Airway epithelial cell (primary cell): ENCODE measurements around the gene FAHD2A. TPM values are rescaled to one million over a fixed set of nuclear protein-coding genes. Genes with fewer than 3 reads are reported as not detected.

ENCODE experiments used
- total RNA-seq: library from RNA; depleted of rRNA; stranded (reverse); fragments of >200 nt; gene quantifications from 2 replicates; pipeline ENCODE4 v1.2.3, GENCODE V29; 2015

FAHD2A gene
- 18.8 and 20.9 TPM in 2 replicates for total RNA-seq

GRCh38 chr2:95402370-95403203, at the start of gene FAHD2A:
TSS of gene FAHD2A (plus strand) at chr2:95402708. CDS start at chr2:95405559, 2,851 bp downstream.

Other genes with a start within 250 kb of the FAHD2A start
- gene ZNF514, start 242.9 kb upstream of the FAHD2A start, total RNA-seq: 4.8 and 5.2 TPM in 2 replicates
- gene ZNF2, start 236.9 kb upstream of the FAHD2A start, total RNA-seq: 2.8 and 5.8 TPM in 2 replicates
- gene ZNF892, start 195.2 kb upstream of the FAHD2A start, total RNA-seq: 2.5 and 2.7 TPM in 2 replicates
- 36.2 and 53.7 TPM in 2 replicates for gene PROM2, start 128.3 kb upstream of the FAHD2A start, total RNA-seq
- 0.23 and 0.99 TPM in 2 replicates for gene KCNIP3, start 105.4 kb upstream of the FAHD2A start, total RNA-seq
- gene TRIM43B, start 82.0 kb downstream of the FAHD2A start, total RNA-seq: not detected in 2 replicates
- not detected in 2 replicates for gene TRIM43, start 189.3 kb downstream of the FAHD2A start, total RNA-seq